ENCODE measurements around the gene PTPRA. TPM values are rescaled to one million over a fixed set of nuclear protein-coding genes. Genes with fewer than 3 reads are reported as not detected.

The PTPRA gene
- polyA plus RNA-seq, 1 donor (not counting 4 experiments of a cell fraction or from before 2014, with no cell fraction given) = 53.3 TPM

GRCh38 chr20:2922957-2923356 is 49.7 kb downstream of the PTPRA start:
- FAIRE-seq = no peak
- no peaks in the 10 kb centered on the region for H3K4me1 ChIP-seq (ENCODE audit: control insufficient read depth, extremely low read depth, insufficient read depth, low read length)
- H3K79me2 ChIP-seq (ENCODE audit: control insufficient read depth, insufficient read depth, low read length) = peaks cover 4% of the 10 kb centered on the region
- DNase-seq (ENCODE audit: low read depth, low spot score) = no peak
- TF ChIP-seq, protein P1, sequence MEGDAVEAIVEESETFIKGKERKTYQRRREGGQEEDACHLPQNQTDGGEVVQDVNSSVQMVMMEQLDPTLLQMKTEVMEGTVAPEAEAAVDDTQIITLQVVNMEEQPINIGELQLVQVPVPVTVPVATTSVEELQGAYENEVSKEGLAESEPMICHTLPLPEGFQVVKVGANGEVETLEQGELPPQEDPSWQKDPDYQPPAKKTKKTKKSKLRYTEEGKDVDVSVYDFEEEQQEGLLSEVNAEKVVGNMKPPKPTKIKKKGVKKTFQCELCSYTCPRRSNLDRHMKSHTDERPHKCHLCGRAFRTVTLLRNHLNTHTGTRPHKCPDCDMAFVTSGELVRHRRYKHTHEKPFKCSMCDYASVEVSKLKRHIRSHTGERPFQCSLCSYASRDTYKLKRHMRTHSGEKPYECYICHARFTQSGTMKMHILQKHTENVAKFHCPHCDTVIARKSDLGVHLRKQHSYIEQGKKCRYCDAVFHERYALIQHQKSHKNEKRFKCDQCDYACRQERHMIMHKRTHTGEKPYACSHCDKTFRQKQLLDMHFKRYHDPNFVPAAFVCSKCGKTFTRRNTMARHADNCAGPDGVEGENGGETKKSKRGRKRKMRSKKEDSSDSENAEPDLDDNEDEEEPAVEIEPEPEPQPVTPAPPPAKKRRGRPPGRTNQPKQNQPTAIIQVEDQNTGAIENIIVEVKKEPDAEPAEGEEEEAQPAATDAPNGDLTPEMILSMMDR (optimal IDR thresholded peaks at IDR 0.05 in 1 of 3, IDR thresholded peaks at IDR 0.05 in 1 of 3, conservative IDR thresholded peaks at IDR 0.05 in 1 of 3; ENCODE audit: extremely low read depth in 1 of 3, insufficient read depth in 2 of 3, low read length in 3 of 3) = no peak
- TF ChIP-seq EZH2 (IDR thresholded peaks at IDR 0.05; ENCODE audit: low read length) = no peak
- no peaks in the 10 kb centered on the region for H3K36me3 ChIP-seq (ENCODE audit: control insufficient read depth in 2 of 2, extremely low read depth in 1 of 2, insufficient read depth in 2 of 2, low read length in 2 of 2)
- dilution Hi-C loops (cut with MboI; ENCODE audit: extremely low pct_ligation_motif_present, low sequenced_read_pairs) = no loop called here
- no peaks in the 10 kb centered on the region for H3K27me3 ChIP-seq (ENCODE audit: control insufficient read depth, extremely low read depth, insufficient read depth, low read length)
- no peak overlapping the region for H2AFZ ChIP-seq (ENCODE audit: control insufficient read depth, low read length)
- peaks cover 3% of the 10 kb centered on the region for H4K20me1 ChIP-seq (ENCODE audit: control insufficient read depth, extremely low read depth, insufficient read depth, low read length)
- no peak overlapping the region for H3K9ac ChIP-seq (ENCODE audit: control insufficient read depth, extremely low read depth, insufficient read depth, low read length)
- H3K9me3 ChIP-seq (ENCODE audit: control insufficient read depth, low read depth, low read length) = no peaks in the 10 kb centered on the region
- no peak overlapping the region for H3K4me2 ChIP-seq (ENCODE audit: control insufficient read depth, extremely low read depth, insufficient read depth, low read depth, low read length)
- no peak overlapping the region for H3K27ac ChIP-seq (ENCODE audit: control insufficient read depth, insufficient read depth, low read length)
- H3K9me1 ChIP-seq (ENCODE audit: control insufficient read depth, extremely low read depth, insufficient read depth, low read length) = peaks cover 2% of the 10 kb centered on the region
- H3K4me3 ChIP-seq (ENCODE audit: control insufficient read depth in 2 of 3, extremely low read depth in 1 of 3, insufficient read depth in 2 of 3, low read depth in 1 of 3, low read length in 3 of 3) = no peak overlapping the region

DNA sequence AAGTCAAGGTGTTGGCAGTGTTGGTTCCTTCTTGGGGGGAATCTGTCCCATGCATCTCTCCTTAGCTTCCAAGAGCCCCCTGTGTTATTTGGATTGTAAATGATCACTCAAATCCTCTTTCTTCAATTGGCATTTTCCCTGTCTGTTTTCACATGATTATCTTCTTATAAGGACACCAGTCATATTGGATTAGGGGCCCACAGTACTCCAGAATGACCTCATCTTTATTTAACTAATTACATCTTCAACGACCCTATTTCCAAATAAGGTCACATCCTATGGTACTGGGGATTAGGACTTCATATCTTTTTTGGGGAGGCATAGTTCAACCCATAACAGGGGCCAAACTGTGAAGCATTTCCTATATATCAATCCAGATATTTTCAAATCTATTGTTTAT is 57.3 kb downstream of the PTPRA start:
- Histone ChIP-seq H3K4me1 (ENCODE audit: control insufficient read depth, extremely low read depth, insufficient read depth, low read length) (no peaks in the 10 kb centered on the region), H4K20me1 (ENCODE audit: control insufficient read depth, extremely low read depth, insufficient read depth, low read length) (no peaks in the 10 kb centered on the region), H2AFZ (ENCODE audit: control insufficient read depth, low read length) (no peak overlapping the region), H3K4me2 (ENCODE audit: control insufficient read depth, extremely low read depth, insufficient read depth, low read depth, low read length) (no peak overlapping the region), H3K9me1 (ENCODE audit: control insufficient read depth, extremely low read depth, insufficient read depth, low read length) (no peaks in the 10 kb centered on the region), H3K9ac (ENCODE audit: control insufficient read depth, extremely low read depth, insufficient read depth, low read length) (no peak overlapping the region), H3K79me2 (ENCODE audit: control insufficient read depth, insufficient read depth, low read length) (no peaks in the 10 kb centered on the region), H3K27ac (ENCODE audit: control insufficient read depth, insufficient read depth, low read length) (no peak overlapping the region), H3K36me3 (ENCODE audit: control insufficient read depth in 2 of 2, extremely low read depth in 1 of 2, insufficient read depth in 2 of 2, low read length in 2 of 2) (no peaks in the 10 kb centered on the region), H3K4me3 (ENCODE audit: control insufficient read depth in 2 of 3, extremely low read depth in 1 of 3, insufficient read depth in 2 of 3, low read depth in 1 of 3, low read length in 3 of 3) (no peak overlapping the region), H3K27me3 (ENCODE audit: control insufficient read depth, extremely low read depth, insufficient read depth, low read length) (no peaks in the 10 kb centered on the region), H3K9me3 (ENCODE audit: control insufficient read depth, low read depth, low read length) (no peaks in the 10 kb centered on the region)
- FAIRE-seq = no peak
- DNase-seq (ENCODE audit: low read depth, low spot score) = no peak
- TF ChIP-seq EZH2 (IDR thresholded peaks at IDR 0.05; ENCODE audit: low read length) = no peak
- TF ChIP-seq, protein P1 (optimal IDR thresholded peaks at IDR 0.05 in 1 of 3, IDR thresholded peaks at IDR 0.05 in 1 of 3, conservative IDR thresholded peaks at IDR 0.05 in 1 of 3; ENCODE audit: extremely low read depth in 1 of 3, insufficient read depth in 2 of 3, low read length in 3 of 3) = no peak
- dilution Hi-C loops (cut with MboI; ENCODE audit: extremely low pct_ligation_motif_present, low sequenced_read_pairs) = no loop called here

All from keratinocyte (primary cell).